Adrenal gland (tissue), 12 donors: ENCODE results near the gene ITIH3. TPM values are rescaled to one million over a fixed set of nuclear protein-coding genes. Genes with fewer than 3 reads are reported as not detected.

Source experiments
- DNase-seq, 7 donors: peaks; one replicate each; pipeline ENCODE4 v3.0.0-alpha.2; 2019 to 2020
- H3K27ac ChIP-seq, 5 donors: fragments of 200-600 bp; sonication (generic) in 4 of 5; 1 replicate in 3 of 5; 2 replicates in 2 of 5; pipeline versions ENCODE4 v1.5.1 to v1.8.0; 2016 to 2020; ENCODE audit warnings: mild to moderate bottlenecking in 1 of 5
- H3K27me3 ChIP-seq: fragments of 200-600 bp; 2 replicates; pipeline ENCODE4 v1.8.0; 2021
- H3K36me3 ChIP-seq, 2 donors: fragments of 200-600 bp; replicated peaks in 1 of 2; 1 replicate in 1 of 2; 2 replicates in 1 of 2; pipeline versions ENCODE4 v1.5.1 to v1.8.0; 2018 to 2022
- H3K4me1 ChIP-seq, 2 donors: fragments of 200-600 bp; replicated peaks in 1 of 2; 1 replicate in 1 of 2; 2 replicates in 1 of 2; pipeline versions ENCODE4 v1.5.1 to v1.8.0; 2018 to 2021
- H3K4me3 ChIP-seq, 4 donors: fragments of 200-600 bp; sonication (generic) in 3 of 4; one replicate each; pipeline ENCODE4 v1.5.1; 2016 to 2018
- H3K9me3 ChIP-seq, 3 donors: fragments of 200-600 bp; sonication (generic) in 1 of 3; replicated peaks in 1 of 3; 1 replicate in 2 of 3; 2 replicates in 1 of 3; pipeline versions ENCODE4 v1.5.1 to v1.8.0; 2016 to 2021
- CTCF ChIP-seq, 6 experiments: fragments of 450-650 bp in 4 of 6; fragments of 200-600 bp in 2 of 6; sonication (generic) in 1 of 6; IDR thresholded peaks; 1 replicate in 5 of 6; 2 replicates in 1 of 6; pipeline versions ENCODE4 v1.5.1 to v1.8.0; 2016 to 2021; ENCODE audit warnings: antibody characterized with exemption in 6 of 6, mild to moderate bottlenecking in 2 of 6, moderate library complexity in 1 of 6
- POLR2A ChIP-seq, 2 donors: fragments of 450-650 bp; IDR thresholded peaks; one replicate each; pipeline ENCODE4 v1.6.1; 2017; ENCODE audit warnings: antibody characterized with exemption in 2 of 2, mild to moderate bottlenecking in 2 of 2, moderate library complexity in 1 of 2
- WGBS, 4 donors: extraction: QIAGEN DNeasy Blood & Tissue Kit in 2 of 4; methylation state at CpG; one replicate each; pipeline versions ENCODE4 v1.1.5 to v1.1.7; 2013 to 2017; 5-methylcytosine and 5-hydroxymethylcytosine counted together
- intact Hi-C, 2 donors: fragments of 100-400 bp; cut with DNase I; formaldehyde crosslinking; loops; one replicate each; pipeline versions ENCODE4 v1.14.1 to v1.15.0; 2022 to 2023
- polyA plus RNA-seq, 3 donors: library from polyadenylated mRNA; stranded (reverse); fragments of 200-250 nt in 2 of 3; fragments of 350-450 nt in 1 of 3; fragmentation: Illumina TruSeq in 1 of 3; extraction: RNeasy Lipid Tissue Mini Kit (QIAGEN cat#74804) in 1 of 3; gene quantifications; one replicate each; pipeline ENCODE4 v1.2.3, GENCODE V29; 2013 to 2014
- total RNA-seq, 9 donors: library from RNA; depleted of rRNA in 4 of 9; stranded (reverse); fragments of >200 nt in 4 of 9; fragments of 120-200 nt in 1 of 9; fragmentation: NEBNext Ultra II Directional in 1 of 9; extraction: Animal tissue kit (Norgen Biotek cat#: 25700) in 1 of 9; gene quantifications; one replicate each; pipeline versions ENCODE4 v1.1.0 to v1.2.4, GENCODE V29; 2013 to 2023
- donor health status: healthy with polysubstance abuse.
- donor health status: Bipolar disorder and iron deficiency.
- donor health status: DM: yes; HTN: yes; CAD: no.
- donor health status: DM: no; HTN: no; CAD: no.
- donor health status: DM: no; HTN: no; CAD: no.
- donor health status: DM: yes; HTN: yes; CAD: no.

ITIH3 gene
- total and polyA plus RNA-seq, 12 donors, result 0.18 to 31.7 (median 3.2) TPM

- intact Hi-C loops, result no loop called here
- H3K4me3 ChIP-seq, result no peak overlapping the region
- no peaks in the 10 kb centered on the region for H3K36me3 ChIP-seq
- WGBS, 4 donors, result 71 to 90% (median 76%) methylated on average over 2 of the region's 2 CpGs
- no peaks in the 10 kb centered on the region for H3K4me1 ChIP-seq
- no peak overlapping the region for H3K27ac ChIP-seq
- no peak for DNase-seq
- H3K27me3 ChIP-seq, result no peaks in the 10 kb centered on the region
- H3K9me3 ChIP-seq, result no peaks in the 10 kb centered on the region
- no peak for TF ChIP-seq POLR2A (IDR thresholded peaks at IDR 0.05)
- no peak for TF ChIP-seq CTCF (IDR thresholded peaks at IDR 0.05)
These were observed 14.6 kb downstream of the ITIH3 start for GRCh38 chr3:52809149-52809548.

GRCh38 chr3:52809662-52810377, 15.2 kb downstream of the ITIH3 start:
- no peak for DNase-seq
- intact Hi-C loops, result no loop called here
- Histone ChIP-seq H3K27ac (no peak overlapping the region), H3K4me3 (no peak overlapping the region), H3K36me3 (no peaks in the 10 kb centered on the region), H3K27me3 (no peaks in the 10 kb centered on the region), H3K4me1 (no peaks in the 10 kb centered on the region), H3K9me3 (no peaks in the 10 kb centered on the region)
- WGBS, 4 donors, result 51 to 60% (median 55%) methylated on average over 6 to 7 of the region's 7 CpGs
- TF ChIP-seq CTCF (IDR thresholded peaks at IDR 0.05) (no peak), POLR2A (IDR thresholded peaks at IDR 0.05) (no peak)

- WGBS, 4 donors, result 81 to 88% (median 86%) methylated on average over 11 of the region's 11 CpGs
- no peak for TF ChIP-seq CTCF (IDR thresholded peaks at IDR 0.05)
- no peak for TF ChIP-seq POLR2A (IDR thresholded peaks at IDR 0.05)
These were observed 16.3 kb downstream of the ITIH3 start for GRCh38 chr3:52810923-52811322.

GRCh38 chr3:52811452-52812011, 16.9 kb downstream of the ITIH3 start:
- no peaks in the 10 kb centered on the region for H3K27me3 ChIP-seq
- H3K9me3 ChIP-seq, result no peaks in the 10 kb centered on the region
- 81 to 89% (median 86%) methylated on average over 7 of the region's 7 CpGs for WGBS, 4 donors
- TF ChIP-seq POLR2A (IDR thresholded peaks at IDR 0.05), result no peak
- TF ChIP-seq CTCF (IDR thresholded peaks at IDR 0.05), result no peak
- no peak overlapping the region for H3K4me3 ChIP-seq
- H3K27ac ChIP-seq, result no peak overlapping the region
- no peaks in the 10 kb centered on the region for H3K36me3 ChIP-seq
- no peak for DNase-seq
- no peaks in the 10 kb centered on the region for H3K4me1 ChIP-seq
- intact Hi-C loops, result no loop called here

More at GRCh38 chr3:52810923-52811322, 16.3 kb downstream of the ITIH3 start:
- Histone ChIP-seq H3K36me3 (no peaks in the 10 kb centered on the region), H3K27me3 (no peaks in the 10 kb centered on the region), H3K27ac (no peak overlapping the region), H3K4me1 (no peaks in the 10 kb centered on the region), H3K9me3 (no peaks in the 10 kb centered on the region), H3K4me3 (no peak overlapping the region)
- intact Hi-C loops, result no loop called here
- no peak for DNase-seq
